ENCODE results near the gene PDE9A.

PDE9A gene

DNA sequence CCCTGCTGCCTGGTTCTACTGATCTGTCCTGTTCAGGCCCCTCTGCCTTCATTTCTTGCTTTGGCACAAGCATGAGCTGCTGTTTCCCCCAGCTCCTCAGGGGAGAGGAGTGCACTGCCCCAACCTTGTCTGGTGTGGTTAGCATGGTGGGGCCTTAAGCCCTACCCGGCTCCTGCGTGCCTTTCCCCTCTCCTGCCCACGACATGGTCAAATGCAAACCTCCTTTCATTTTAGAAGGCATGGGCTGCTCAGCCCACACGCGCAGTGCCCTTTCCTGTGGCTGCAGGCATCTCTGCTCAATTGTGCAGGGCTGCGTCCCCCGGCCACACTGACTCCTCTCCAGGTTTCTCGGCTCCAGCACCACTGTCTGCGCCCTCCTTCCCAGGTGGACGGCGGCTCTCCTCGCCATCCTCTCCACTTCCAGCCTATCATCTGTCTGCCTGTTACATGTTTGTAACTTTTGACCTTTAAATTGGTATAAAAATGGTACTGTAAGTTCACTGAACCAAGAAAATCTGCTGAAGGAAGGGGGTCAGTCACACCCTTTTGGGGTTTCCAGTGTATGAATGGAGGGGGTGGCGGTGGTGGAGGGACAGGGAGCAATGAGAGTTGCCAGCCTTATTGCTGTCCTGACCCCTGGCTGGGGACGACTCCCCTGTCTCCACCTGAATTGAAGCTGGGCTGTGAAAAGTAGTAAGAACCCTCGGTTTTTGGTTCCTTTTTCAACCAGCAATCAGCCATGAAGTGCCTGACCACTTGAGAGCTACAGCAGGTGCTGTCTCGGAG, 5.1 kb downstream of the PDE9A start:
- DNase-seq = no peak

DNA sequence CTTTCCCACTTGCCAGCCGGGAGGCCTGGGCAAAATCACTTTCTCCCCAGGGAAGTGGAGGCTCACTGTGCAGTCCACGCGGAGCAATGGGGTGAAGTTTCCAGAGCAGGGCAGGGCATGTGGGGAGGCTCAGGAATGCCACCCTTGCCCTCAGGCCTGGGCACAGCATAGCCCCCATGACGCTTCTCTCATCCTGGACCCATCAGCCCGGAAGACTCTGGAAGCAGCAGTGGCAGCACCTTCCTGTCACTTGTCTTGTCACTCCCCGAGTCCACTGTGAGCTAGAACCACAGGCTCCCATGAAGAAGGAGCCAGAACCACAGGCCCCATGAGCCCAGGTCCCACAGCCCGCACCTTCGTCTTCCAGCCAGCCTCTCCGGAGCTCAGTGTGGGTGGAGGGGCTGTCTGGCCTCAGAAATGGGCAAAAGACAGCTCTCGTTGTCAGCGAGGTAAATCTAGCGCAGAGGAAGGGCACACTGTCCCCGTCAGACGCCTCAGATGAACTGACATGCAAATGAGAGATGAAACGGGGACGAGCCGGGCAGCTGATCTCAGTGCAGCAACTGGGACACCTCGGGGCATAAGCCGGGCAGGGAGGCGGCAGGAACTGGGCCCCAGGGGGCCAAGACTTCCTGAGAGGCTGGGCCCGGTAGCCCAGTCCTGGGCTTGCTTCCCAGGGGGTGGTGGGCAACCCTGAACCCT, 6.1 kb downstream of the PDE9A start:
- DNase-seq = no peak

DNA sequence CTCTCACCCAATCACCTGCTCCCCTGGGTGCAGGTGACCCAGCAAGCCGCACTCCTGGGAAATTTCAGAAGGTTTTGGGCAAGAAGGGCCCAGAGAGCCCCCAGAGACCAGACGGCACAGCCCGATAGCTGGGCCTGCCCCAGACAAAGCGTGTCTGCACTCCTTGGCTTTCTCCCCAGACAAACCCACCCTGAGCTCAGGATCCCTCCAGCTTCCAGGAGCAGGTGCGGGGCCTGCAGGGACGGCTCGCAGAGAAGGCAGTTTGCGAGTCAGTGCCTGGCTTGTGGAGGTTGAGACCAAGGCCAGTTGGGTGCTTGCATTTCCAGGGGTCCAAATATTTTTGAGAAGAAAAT, 6.7 kb downstream of the PDE9A start:
- DNase-seq = no peak

DNA sequence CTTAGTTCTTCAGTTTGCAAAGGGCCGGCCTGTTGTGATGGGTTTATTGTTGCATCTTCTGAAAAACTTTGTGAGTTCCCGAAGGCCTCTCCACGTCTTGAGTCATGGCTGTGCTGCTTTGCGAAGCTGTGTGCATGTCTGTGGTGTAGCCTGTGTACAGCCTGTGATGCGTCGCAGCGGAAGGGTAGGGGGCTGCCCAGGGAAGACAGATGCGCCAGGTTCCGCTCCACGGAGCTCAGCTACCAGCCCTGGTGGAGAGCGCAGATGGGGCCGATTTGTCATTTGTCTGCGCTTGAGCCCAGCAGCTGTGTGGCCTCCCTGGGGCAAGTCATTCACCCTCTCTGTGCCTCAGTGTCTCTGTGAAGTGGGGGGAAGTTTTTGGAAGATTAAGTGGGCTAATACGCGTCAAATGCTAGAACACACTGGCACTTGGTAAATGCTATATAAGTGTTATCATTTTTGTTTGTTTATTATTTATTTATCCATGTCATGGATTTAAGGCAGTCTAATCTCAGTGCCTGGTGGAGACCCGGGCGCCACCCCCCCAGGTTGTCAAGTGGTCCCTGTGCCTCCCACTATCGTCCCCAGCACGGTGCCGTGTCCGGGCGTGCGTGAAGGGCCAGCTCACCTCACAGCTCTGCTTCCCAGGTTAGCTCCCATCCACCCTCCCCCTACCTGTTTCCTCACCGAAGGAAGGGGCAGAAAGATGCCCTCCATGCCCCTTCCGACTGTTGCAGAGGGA, 8.4 kb downstream of the PDE9A start:
- no peak for DNase-seq

- no peak for DNase-seq
Observed at GRCh38 chr21:42662430-42663199, 9.2 kb downstream of the PDE9A start.

- no peak for DNase-seq
Observed at GRCh38 chr21:42663200-42663750, 9.9 kb downstream of the PDE9A start.

- DNase-seq = no peak
Observed at GRCh38 chr21:42663860-42664535, 10.6 kb downstream of the PDE9A start.

- DNase-seq = no peak
Observed at GRCh38 chr21:42664614-42665013, 11.2 kb downstream of the PDE9A start.

GRCh38 chr21:42665026-42665425, 11.6 kb downstream of the PDE9A start:
- DNase-seq = no peak

DNA sequence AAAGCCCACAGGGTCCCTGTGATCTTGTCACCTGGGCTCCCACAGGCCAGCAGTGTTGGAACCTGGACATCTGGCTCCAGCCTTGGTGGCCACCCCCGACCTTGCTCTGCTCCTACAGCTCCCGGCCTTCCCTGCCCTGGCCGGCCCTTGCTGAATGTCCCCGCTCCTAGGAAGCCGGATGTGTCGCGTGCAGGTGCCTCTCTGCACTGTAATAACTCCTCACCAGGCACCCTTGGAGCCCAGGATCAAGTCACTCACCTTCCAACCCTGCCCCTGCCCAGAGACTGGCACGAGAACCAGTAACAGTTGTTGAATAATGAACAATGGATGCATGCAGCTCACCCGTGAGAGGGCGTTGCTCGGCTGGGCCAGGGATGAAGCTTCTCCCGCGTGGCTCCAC, 12.1 kb downstream of the PDE9A start:
- DNase-seq = no peak

DNA sequence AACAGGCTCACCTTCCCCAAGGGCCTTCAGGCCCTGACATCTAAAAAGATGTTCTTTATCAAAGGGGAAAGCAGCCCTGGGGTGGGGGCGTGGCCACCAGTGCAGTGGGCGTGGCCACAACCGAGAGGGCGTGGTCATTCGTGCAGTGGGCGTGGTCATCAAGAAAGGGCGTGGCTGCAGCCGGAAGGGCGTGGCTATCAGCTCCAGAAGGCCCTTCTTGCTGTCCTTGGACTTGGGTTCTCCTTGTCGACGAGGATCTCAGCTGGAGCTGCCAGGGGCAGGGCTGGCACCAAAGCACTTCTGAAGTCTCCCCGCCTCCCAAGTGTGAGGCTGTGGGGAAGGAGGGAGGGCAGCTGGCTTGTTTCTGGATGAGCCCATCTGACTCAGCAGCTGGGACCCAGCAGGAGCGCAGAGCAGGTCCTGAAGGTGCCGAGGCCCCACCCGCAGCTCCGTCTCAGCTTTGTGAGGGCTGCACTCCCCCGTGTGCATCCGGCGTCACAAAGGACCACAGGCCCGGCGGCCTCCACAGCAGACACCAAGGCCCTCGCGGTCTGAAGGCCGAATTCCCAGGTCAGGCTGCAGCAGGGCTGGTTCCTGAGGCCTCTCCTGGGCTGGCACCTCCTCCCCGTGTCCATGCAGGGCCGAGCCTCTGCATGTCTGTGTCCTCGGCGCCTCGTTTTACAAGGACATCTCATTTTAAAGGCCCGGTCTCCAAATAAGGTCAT, 12.8 kb downstream of the PDE9A start:
- DNase-seq = peak; percentile 69

- DNase-seq = no peak
Observed at GRCh38 chr21:42666925-42667324, 13.5 kb downstream of the PDE9A start.

GRCh38 chr21:42668298-42668992, 15.0 kb downstream of the PDE9A start:
- no peak for DNase-seq

- no peak for DNase-seq
Observed at GRCh38 chr21:42669041-42669440, 15.6 kb downstream of the PDE9A start.

DNA sequence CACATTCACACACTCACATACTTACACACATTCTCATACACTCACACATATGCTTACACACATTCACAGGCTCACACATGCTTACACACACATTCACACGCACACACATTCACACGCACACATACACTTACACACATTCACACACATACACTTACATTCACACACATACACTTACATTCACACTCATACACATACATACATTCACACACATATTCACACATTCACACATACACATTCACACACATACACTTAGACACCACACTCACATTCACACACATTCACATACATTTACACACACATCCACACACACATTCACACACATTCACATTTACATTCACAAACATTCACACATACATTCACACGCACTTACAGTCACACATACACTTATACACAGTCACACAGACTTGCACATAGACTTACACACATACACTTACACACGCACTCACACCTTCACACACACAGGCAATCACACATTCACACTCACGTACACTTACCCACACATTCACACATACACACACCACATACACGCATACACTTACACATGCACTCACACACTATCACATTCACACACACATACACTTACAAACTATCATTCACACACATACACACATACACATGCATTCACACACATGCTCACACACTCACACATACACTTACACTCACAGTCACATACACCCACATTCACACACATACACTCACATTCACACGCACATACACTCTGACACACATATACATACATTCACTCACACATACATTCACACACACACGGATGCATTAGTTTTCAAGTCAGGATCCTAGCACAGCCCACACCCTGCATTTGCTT, 16.8 kb downstream of the PDE9A start:
- no peak for DNase-seq

GRCh38 chr21:42670884-42671283, 17.5 kb downstream of the PDE9A start:
- no peak for DNase-seq

GRCh38 chr21:42671778-42672593, 18.6 kb downstream of the PDE9A start:
- DNase-seq = no peak

- no peak for DNase-seq
Observed at GRCh38 chr21:42672699-42673458, 19.5 kb downstream of the PDE9A start.

Measured in activated CD4-positive, CD25-positive, alpha-beta regulatory T cell treated with anti-CD3 and anti-CD28 coated beads, Interleukin-2, amount 50 U/mL, for 72 hours (primary cell).